A549 treated with Mapracorat at 1 μM for 4 hours (cell line): Measurements from ENCODE around the gene MRTO4. TPM values are rescaled to one million over a fixed set of nuclear protein-coding genes. Genes with fewer than 3 reads are reported as not detected.

ENCODE experiments used
- total RNA-seq: library from RNA; stranded (reverse); fragments of 200-300 nt; extraction: Qiagen RNA extraction; gene quantifications from 5 replicates; pipeline ENCODE4 v1.2.3, GENCODE V29; 2022

The MRTO4 gene
- 63.6 to 72.7 TPM (median 65.2 TPM) in 5 replicates for total RNA-seq

DNA sequence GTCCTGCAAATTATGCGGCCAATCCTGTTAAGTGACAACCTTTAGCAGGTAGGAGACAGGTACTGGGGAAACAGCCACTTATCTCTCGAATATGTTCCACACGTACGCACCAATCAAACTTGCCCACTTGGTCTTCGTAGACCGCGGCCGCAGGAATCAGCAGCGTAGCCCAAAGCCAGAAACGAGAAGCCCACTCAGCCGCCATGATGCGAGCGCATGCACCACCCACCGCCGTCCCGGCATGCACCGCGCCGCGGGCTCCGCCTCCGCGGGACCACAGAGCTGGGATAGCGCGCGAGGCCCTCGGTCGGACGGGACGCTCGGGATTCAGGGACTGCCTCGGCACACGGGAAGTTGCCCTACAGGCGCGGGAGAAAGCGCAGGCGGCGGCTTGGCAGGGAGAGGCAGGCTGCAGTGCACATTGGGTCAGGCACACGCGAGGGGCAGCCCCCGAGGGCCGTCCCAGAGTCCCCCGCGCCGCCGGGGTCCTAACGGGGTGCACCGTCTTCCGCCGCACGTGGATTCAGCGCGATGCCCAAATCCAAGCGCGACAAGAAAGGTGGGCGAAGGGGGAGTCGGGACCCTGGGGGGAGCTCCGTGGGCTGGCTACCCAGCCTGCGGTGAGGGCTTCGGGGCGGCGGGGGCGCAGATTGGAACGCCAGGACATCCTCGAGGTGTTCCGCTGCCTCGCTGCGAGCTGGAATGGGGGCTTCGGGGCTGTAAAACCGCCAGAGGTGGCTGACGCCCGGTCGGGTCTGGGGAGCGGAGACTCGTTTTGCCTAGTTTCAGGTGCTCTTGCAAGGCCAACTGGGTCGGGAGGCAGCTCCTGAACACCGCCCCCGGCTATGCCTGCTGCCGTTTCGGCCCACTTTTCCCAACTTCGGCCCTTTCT is at the start of gene MRTO4, which contains the start of gene EMC1:
Gene MRTO4, plus strand, starts transcription at position 501 of the 892 bp plus-strand sequence. Its CDS starts 31 bp downstream, at position 532.
Gene EMC1, minus strand, starts transcription at position 220 of the 892 bp plus-strand sequence. Its CDS starts 15 bp downstream, at position 205.

DNA sequence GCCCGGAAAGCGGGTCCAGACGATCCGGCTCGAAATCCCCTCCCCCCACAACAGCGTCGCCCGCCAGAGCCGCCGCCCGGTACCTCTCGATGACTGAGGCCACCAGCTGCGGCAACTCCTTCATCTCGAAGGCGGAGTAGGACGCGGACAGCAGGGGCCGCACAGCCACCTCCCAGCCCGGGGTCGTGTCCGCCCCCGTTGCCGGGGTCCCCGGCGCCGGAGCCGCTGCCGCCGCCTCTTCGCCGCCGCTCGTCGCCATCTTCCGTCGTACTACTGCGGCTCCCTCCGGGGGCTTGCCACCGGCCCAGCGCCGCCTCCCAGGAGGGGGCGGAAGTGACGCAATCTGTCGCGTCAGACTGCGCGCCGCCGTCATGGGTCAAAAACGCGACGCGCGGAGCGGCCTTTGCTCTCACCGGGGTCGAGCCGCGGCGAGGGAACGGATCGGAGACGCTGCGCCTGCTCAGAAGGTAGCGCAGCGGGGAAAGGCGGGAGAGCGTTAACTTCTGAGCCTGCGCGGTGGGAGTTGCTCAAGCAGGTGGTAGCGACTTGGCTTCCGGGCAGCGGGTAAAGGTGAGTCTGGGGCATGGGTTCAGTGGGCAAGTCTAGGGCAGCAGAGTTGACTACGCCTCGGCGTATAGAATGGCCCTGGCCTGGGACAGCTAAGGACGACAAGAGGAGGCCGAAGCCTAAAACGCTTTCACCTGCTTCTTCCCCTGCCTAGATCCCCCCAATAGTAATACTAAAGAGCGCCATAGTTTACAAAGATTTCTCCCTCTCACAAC is 41.4 kb upstream of the MRTO4 start, which contains the start of gene UBR4:
Gene UBR4, minus strand, starts transcription at position 277 of the 782 bp plus-strand sequence. Its CDS starts 18 bp downstream, at position 259.

DNA sequence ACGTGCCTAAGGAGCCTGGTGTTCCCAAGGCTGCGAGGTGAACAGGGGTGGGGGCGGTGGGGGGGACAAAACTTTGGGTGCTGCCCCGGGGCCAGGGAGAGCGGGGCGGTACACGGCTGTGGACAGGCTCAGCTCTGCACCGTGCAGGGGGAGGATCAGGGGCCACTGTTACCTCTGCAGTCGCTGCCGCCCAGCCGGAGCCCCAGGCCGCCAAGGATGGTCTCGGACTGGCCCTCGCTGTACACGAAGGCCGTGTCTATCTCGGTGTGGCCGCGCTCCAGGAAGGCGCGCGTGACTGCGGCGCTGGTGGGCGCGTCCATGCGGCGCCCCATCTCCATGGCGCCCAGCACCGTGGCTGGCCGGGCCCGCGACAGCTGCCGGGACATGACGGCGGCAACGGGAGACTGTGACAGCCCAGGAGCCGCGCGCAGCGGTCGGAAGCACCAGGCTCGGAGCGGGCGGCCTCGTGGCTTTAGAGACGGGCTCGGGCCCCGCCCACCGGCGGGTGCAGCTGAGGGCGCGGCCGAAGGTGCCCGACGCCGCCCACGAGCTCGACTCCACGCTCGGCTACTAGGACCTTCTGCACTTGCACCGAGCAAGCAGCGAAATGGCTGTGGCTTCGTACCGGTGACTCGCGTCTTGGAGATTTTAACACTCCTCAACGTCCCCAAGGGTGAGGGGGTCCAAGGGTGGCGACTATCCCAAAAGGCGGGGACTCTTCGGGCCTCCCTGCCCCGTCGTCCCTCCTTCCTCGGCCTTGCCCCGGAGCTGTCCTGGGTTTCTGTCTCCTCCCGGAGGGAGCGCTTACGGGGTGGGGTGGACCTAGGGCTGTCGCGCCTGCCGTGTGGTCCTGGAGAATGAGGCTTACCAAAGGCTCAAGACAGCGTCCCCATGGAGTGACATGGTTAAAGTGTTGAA is 37.0 kb downstream of the MRTO4 start, which contains the start of gene AKR7A3:
Gene AKR7A3, minus strand, starts transcription at position 447 of the 918 bp plus-strand sequence. Its CDS starts 61 bp downstream, at position 386.

Other genes starting within 250 kb of the MRTO4 start
- gene UBR4, start 41.5 kb upstream of the MRTO4 start, total RNA-seq, result 92.2 to 112 TPM (median 101 TPM) in 5 replicates
- 27.6 to 38.5 TPM (median 33.3 TPM) in 5 replicates for gene EMC1, start 281 bp upstream of the MRTO4 start, total RNA-seq
- gene AKR7A3, start 37.0 kb downstream of the MRTO4 start, total RNA-seq, result 0.09 to 0.32 TPM (median 0.12 TPM) in 5 replicates
- gene AKR7A2, start 60.3 kb downstream of the MRTO4 start, total RNA-seq, result 36.8 to 54.8 TPM (median 51.6 TPM) in 5 replicates
- 14.9 to 24.7 TPM (median 21.2 TPM) in 5 replicates for gene SLC66A1, start 60.5 kb downstream of the MRTO4 start, total RNA-seq
- 227 to 265 TPM (median 229 TPM) in 5 replicates for gene CAPZB, start 233.7 kb downstream of the MRTO4 start, total RNA-seq